K562 (cell line): Measurements from ENCODE around the gene DBNDD2. TPM values are rescaled to one million over a fixed set of nuclear protein-coding genes. Genes with fewer than 3 reads are reported as not detected.

Source experiments
- ATAC-seq: fragments of 200-7000 bp; cut with Tn5 transposase; 3 replicates; pipeline ENCODE4 v1.9.1; 2020; ENCODE audit warnings: moderate library complexity
- BruUV-seq: library from RNA; stranded (reverse); fragments of 400-500 nt; replicated peaks from 2 replicates; lab custom pipeline; 2021; lab: Mats Ljungman, UMichigan
- CTCF ChIA-PET: fragments of 300-600 bp; formaldehyde crosslinking; extraction: SDS; loops from one replicate; lab custom pipeline; 2021; ENCODE audit warnings: low intra/inter-chr PET ratio; lab: Yijun Ruan, JAX
- POLR2A ChIA-PET: fragments of 300-600, 350-650 bp; sonication (Branson Sonifier 250); formaldehyde crosslinking; extraction: SDS; loops from one replicate; lab custom pipeline; 2021; ENCODE audit warnings: antibody characterized with exemption, inconsistent platforms; lab: Yijun Ruan, JAX
- DNase-seq, 4 experiments: peaks; one replicate each; pipeline versions ENCODE4 v3.0.0 to v3.0.0-alpha.2; 2011 to 2018; ENCODE audit warnings: low spot score in 3 of 4, mixed read lengths in 3 of 4; ENCODE audit errors: extremely low read depth in 1 of 4
- FAIRE-seq: peaks from 2 replicates; lab custom pipeline; 2011; peaks lifted over from hg19 to GRCh38; lab: Jason Lieb, UNC
- H2AFZ ChIP-seq: 2 replicates; pipeline ENCODE4 v1.6.0; 2011; ENCODE audit warnings: low read depth, low read length, control low read depth, inconsistent platforms
- H3K27ac ChIP-seq: fragments of 200-600 bp; 3 replicates; pipeline ENCODE4 v1.8.0; 2011; ENCODE audit warnings: low read depth, mild to moderate bottlenecking, control low read depth, inconsistent platforms, low read length, moderate library complexity, mixed read lengths; ENCODE audit errors: extremely low read depth
- H3K27me3 ChIP-seq, 2 experiments: fragments of 300-600 bp in 1 of 2; 2 replicates in 1 of 2; 3 replicates in 1 of 2; pipeline versions ENCODE4 v1.6.0 to v1.8.0; 2011; ENCODE audit warnings: inconsistent platforms in 2 of 2, low read length in 2 of 2, mild to moderate bottlenecking in 1 of 2, mixed read lengths in 1 of 2, moderate library complexity in 1 of 2; ENCODE audit not compliant: control insufficient read depth in 2 of 2, insufficient read depth in 2 of 2
- H3K36me3 ChIP-seq: fragments of 300-600 bp; 3 replicates; pipeline ENCODE4 v1.8.0; 2011; ENCODE audit warnings: mild to moderate bottlenecking, low read length, inconsistent platforms; ENCODE audit not compliant: control insufficient read depth, insufficient read depth
- H3K4me1 ChIP-seq, 2 experiments: fragments of 200-600 bp in 1 of 2; replicated peaks in 1 of 2; 2 replicates in 1 of 2; 3 replicates in 1 of 2; pipeline versions ENCODE4 v1.5.1 to v1.8.0; 2011; ENCODE audit warnings: inconsistent platforms in 2 of 2, low read length in 2 of 2, mild to moderate bottlenecking in 1 of 2, mixed read lengths in 1 of 2, moderate library complexity in 1 of 2; ENCODE audit not compliant: control insufficient read depth in 2 of 2, insufficient read depth in 2 of 2
- H3K4me2 ChIP-seq: 2 replicates; pipeline ENCODE4 v1.6.1; 2011; ENCODE audit warnings: low read length, control low read depth, inconsistent platforms, mixed read lengths; ENCODE audit not compliant: insufficient read depth
- H3K4me3 ChIP-seq: fragments of 200-600 bp; sonication (generic), shearing (Covaris generic); 2 replicates; pipeline ENCODE4 v1.5.1; 2016; ENCODE audit warnings: control low read depth, inconsistent platforms
- H3K79me2 ChIP-seq: fragments of 200-600 bp; 3 replicates; pipeline ENCODE4 v1.8.0; 2011; ENCODE audit warnings: low read length, inconsistent platforms; ENCODE audit not compliant: control insufficient read depth, insufficient read depth
- H3K9ac ChIP-seq, 2 experiments: 2 replicates each; pipeline versions ENCODE4 v1.6.0 to v1.6.1; 2011; ENCODE audit warnings: low read depth in 2 of 2, low read length in 2 of 2, control low read depth in 1 of 2, inconsistent platforms in 1 of 2, mild to moderate bottlenecking in 1 of 2, mixed read lengths in 1 of 2; ENCODE audit not compliant: insufficient read depth in 1 of 2
- H3K9me1 ChIP-seq: one replicate; pipeline ENCODE4 v1.6.0; 2011; ENCODE audit warnings: inconsistent platforms, mild to moderate bottlenecking, low read length, moderate library complexity; ENCODE audit not compliant: control insufficient read depth, insufficient read depth
- H3K9me3 ChIP-seq: replicated peaks from 2 replicates; pipeline ENCODE4 v1.5.1; 2011; ENCODE audit warnings: low read depth, low read length, inconsistent platforms; ENCODE audit not compliant: control insufficient read depth, insufficient read depth
- H4K20me1 ChIP-seq: replicated peaks from 2 replicates; pipeline ENCODE4 v1.6.1; 2011; ENCODE audit warnings: low read length, inconsistent platforms, mixed read lengths; ENCODE audit not compliant: control insufficient read depth, insufficient read depth
- ETV5 ChIP-seq: sonication (generic); formaldehyde crosslinking; IDR thresholded peaks from 2 replicates; pipeline ENCODE4 v1.4.0; 2020; ENCODE audit warnings: low read depth, mild to moderate bottlenecking, missing genetic modification reagents
- EWSR1 ChIP-seq: fragments of 450-650 bp; IDR thresholded peaks from 2 replicates; pipeline ENCODE4 v1.6.1; 2018; ENCODE audit warnings: borderline replicate concordance, mild to moderate bottlenecking, low read depth, moderate library complexity; ENCODE audit not compliant: partially characterized antibody
- MAZ ChIP-seq, 2 experiments: fragments of 450-650 bp in 1 of 2; sonication (generic) in 1 of 2; formaldehyde crosslinking; IDR thresholded peaks in 1 of 2; conservative IDR thresholded peaks in 1 of 2; 2 replicates each; pipeline versions ENCODE4 v1.4.0 to v1.5.0; 2020; ENCODE audit warnings: mild to moderate bottlenecking in 1 of 2, missing genetic modification reagents in 1 of 2
- PHF20 ChIP-seq: fragments of 450-650 bp; IDR thresholded peaks from 2 replicates; pipeline ENCODE4 v1.6.1; 2018; ENCODE audit not compliant: partially characterized antibody
- ZNF175 ChIP-seq: fragments of 200-800 bp; sonication (Bioruptor generic); IDR thresholded peaks from 2 replicates; pipeline ENCODE4 v1.6.1; 2016; ENCODE audit warnings: low read depth, mild to moderate bottlenecking, missing genetic modification characterization, missing compliant biosample characterization
- WGBS: fragments of 100-300 bp; shearing (Covaris generic); methylation state at CpG from one replicate; pipeline ENCODE4 v1.1.6; 2016; ENCODE audit warnings: low coverage, mixed read lengths; ENCODE audit not compliant: insufficient coverage; ENCODE audit errors: missing lambda C conversion rate; 5-methylcytosine and 5-hydroxymethylcytosine counted together
- in situ Hi-C: fragments of 300-500 bp; cut with MboI; formaldehyde crosslinking; loops from 4 replicates; pipeline ENCODE4 v1.15.0; 2018; ENCODE audit warnings: inconsistent platforms, mixed read lengths
- intact Hi-C: fragments of 100-400 bp; cut with micrococcal nuclease; formaldehyde crosslinking; loops from 2 replicates; pipeline ENCODE4 v1.14.2; 2022
- polyA plus RNA-seq, 8 experiments: library from polyadenylated mRNA; depleted of rRNA in 4 of 8; stranded (reverse) in 5 of 8; unstranded in 3 of 8; fragments of >200 nt; fragmentation: Nextera tagmentation in 2 of 8; fragmentation: Illumina TruSeq in 1 of 8; extraction: Ambion mirVana in 2 of 8; extraction: Trizol in 1 of 8; gene quantifications; 2 replicates each; pipeline versions ENCODE4 v1.2.1 to v1.2.3, GENCODE V29; 2011 to 2014; ENCODE audit warnings: inconsistent platforms in 1 of 8, missing spikeins in 1 of 8
- total RNA-seq, 7 experiments: library from RNA; depleted of rRNA in 6 of 7; stranded (reverse); fragments of >200 nt in 6 of 7; fragmentation: Illumina TruSeq in 2 of 7; extraction: Trizol in 2 of 7; gene quantifications; 2 replicates each; pipeline versions ENCODE4 v1.2.1 to v1.2.3, GENCODE V29; 2011 to 2021; ENCODE audit warnings: low replicate concordance in 1 of 7
- TF ChIP-seq, protein P1 (sequence below): fragments of 450-650 bp; IDR thresholded peaks from 2 replicates; pipeline ENCODE4 v1.6.1; 2014; ENCODE audit warnings: low read depth, mild to moderate bottlenecking, moderate library complexity, borderline replicate concordance
- TF ChIP-seq, protein P2 (sequence below): IDR thresholded peaks from 2 replicates; pipeline ENCODE4 v1.6.1; 2012; ENCODE audit warnings: low read depth, low read length, improper control_type of control experiment, borderline replicate concordance
- TF ChIP-seq, protein P3 (sequence below): fragments of 250-450 bp; sonication (Bioruptor Pico); IDR thresholded peaks from 2 replicates; pipeline ENCODE4 v1.5.0; 2021; ENCODE audit warnings: mild to moderate bottlenecking, moderate library complexity
- TF ChIP-seq, protein P4 (sequence below): sonication (generic); formaldehyde crosslinking; IDR thresholded peaks from 2 replicates; pipeline ENCODE4 v1.8.0; 2022; ENCODE audit warnings: mild to moderate bottlenecking, missing genetic modification reagents

The DBNDD2 gene
- total and polyA plus RNA-seq, 9 of the 15 experiments (the other 6 are each of a cell fraction or from before 2014, with no cell fraction given), result 12.8 to 64.0 (median 35.8) TPM

DNA sequence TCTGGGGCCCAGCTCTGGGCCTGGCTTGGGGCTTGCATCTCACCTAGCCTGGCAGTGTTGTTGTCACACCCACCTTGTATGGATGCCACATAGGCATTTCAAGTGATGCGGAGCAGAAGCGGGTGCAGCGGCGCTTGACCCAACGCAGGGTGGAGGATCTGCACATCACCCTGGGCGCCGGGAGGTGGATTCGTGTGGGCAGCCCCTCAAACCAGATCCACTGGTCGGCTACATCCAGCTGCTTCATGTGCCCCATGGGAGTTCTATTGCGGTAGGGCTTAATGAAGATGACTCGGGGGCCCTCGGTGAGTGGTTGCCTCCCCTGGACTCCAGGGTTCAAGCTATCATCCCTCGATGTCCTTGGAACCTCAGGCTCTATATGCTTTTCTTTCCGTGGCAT lies 33.1 kb upstream of the DBNDD2 start:
- in situ Hi-C loops (loop anchor here (5.0 kb wide), 2 partner anchors 42 to 62 kb away; partner anchors contain the start of gene PIGT), intact Hi-C loops (loop anchor here (1.0 to 5.0 kb wide), 2 partner anchors 62 to 397 kb away; no protein-coding TSS in a partner anchor)
- H3K9me1 ChIP-seq, result no peaks in the 10 kb centered on the region
- no peak overlapping the region for H3K27ac ChIP-seq
- H3K27me3 ChIP-seq, result no peaks in the 10 kb centered on the region
- no peak for TF ChIP-seq PHF20
- TF ChIP-seq ZNF175 (CRISPR knock-in tag), result no peak
- TF ChIP-seq MAZ (CRISPR knock-in tag; conservative IDR thresholded peaks at IDR 0.05 in 1 of 2, IDR thresholded peaks at IDR 0.05 in 1 of 2), result no peak
- TF ChIP-seq, protein P1, sequence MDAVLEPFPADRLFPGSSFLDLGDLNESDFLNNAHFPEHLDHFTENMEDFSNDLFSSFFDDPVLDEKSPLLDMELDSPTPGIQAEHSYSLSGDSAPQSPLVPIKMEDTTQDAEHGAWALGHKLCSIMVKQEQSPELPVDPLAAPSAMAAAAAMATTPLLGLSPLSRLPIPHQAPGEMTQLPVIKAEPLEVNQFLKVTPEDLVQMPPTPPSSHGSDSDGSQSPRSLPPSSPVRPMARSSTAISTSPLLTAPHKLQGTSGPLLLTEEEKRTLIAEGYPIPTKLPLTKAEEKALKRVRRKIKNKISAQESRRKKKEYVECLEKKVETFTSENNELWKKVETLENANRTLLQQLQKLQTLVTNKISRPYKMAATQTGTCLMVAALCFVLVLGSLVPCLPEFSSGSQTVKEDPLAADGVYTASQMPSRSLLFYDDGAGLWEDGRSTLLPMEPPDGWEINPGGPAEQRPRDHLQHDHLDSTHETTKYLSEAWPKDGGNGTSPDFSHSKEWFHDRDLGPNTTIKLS, result no peak
- TF ChIP-seq, protein P2, sequence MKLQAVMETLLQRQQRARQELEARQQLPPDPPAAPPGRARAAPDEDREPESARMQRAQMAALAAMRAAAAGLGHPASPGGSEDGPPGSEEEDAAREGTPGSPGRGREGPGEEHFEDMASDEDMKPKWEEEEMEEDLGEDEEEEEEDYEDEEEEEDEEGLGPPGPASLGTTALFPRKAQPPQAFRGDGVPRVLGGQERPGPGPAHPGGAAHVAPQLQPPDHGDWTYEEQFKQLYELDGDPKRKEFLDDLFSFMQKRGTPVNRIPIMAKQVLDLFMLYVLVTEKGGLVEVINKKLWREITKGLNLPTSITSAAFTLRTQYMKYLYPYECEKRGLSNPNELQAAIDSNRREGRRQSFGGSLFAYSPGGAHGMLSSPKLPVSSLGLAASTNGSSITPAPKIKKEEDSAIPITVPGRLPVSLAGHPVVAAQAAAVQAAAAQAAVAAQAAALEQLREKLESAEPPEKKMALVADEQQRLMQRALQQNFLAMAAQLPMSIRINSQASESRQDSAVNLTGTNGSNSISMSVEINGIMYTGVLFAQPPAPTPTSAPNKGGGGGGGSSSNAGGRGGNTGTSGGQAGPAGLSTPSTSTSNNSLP, result no peak
- no peak for TF ChIP-seq EWSR1
- TF ChIP-seq ETV5 (CRISPR knock-in tag), result no peak
- TF ChIP-seq, protein P3, sequence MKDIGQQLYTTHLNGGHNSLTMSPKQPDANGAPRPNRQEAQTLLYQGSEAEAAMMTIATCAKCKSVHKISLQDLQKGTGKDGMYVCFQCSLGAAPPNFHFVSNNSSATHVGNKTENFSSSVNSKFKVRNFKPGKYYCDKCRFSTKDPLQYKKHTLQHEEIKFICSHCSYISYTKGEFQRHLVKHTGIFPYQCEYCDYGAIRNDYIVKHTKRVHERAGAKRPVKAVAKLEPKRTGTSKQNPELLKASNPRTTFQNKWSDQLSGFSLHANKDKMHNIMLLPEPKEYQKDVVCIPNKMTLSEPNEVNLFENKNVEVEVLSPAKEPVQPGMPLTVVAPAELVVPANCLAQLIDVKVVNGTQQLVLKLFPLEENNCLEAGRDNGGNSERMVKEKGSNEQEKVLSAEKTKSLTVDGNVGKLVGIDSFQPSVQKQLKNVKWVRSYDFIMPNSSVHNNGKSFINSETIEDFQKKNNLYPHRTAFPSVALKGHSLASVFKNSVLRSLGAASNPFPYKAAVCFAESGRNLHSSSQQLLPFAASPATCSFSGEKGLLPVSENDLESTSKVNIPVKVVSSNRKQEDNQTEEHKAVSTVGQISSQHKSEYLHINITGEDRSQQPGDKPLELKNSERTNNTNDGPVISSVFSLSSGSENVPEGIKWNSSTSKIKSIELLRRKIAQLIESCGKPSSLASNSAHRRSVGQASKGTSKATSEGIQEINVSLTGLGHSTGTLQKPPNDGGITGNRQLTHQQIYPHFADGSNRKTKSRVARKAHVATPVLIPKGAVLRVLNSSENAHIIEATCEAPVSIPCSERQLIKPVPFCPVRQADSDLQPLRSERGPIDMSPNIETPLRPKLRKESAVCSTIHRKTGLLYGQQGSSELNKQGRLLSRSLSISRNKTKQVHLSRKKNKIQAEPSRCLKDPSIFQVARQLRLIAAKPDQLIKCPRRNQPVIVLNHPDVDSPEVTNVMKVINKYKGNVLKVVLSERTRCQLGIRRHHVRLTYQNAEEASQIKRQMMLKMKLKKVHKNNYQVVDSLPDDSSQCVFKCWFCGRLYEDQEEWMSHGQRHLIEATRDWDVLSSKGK, result no peak
- TF ChIP-seq, protein P4, sequence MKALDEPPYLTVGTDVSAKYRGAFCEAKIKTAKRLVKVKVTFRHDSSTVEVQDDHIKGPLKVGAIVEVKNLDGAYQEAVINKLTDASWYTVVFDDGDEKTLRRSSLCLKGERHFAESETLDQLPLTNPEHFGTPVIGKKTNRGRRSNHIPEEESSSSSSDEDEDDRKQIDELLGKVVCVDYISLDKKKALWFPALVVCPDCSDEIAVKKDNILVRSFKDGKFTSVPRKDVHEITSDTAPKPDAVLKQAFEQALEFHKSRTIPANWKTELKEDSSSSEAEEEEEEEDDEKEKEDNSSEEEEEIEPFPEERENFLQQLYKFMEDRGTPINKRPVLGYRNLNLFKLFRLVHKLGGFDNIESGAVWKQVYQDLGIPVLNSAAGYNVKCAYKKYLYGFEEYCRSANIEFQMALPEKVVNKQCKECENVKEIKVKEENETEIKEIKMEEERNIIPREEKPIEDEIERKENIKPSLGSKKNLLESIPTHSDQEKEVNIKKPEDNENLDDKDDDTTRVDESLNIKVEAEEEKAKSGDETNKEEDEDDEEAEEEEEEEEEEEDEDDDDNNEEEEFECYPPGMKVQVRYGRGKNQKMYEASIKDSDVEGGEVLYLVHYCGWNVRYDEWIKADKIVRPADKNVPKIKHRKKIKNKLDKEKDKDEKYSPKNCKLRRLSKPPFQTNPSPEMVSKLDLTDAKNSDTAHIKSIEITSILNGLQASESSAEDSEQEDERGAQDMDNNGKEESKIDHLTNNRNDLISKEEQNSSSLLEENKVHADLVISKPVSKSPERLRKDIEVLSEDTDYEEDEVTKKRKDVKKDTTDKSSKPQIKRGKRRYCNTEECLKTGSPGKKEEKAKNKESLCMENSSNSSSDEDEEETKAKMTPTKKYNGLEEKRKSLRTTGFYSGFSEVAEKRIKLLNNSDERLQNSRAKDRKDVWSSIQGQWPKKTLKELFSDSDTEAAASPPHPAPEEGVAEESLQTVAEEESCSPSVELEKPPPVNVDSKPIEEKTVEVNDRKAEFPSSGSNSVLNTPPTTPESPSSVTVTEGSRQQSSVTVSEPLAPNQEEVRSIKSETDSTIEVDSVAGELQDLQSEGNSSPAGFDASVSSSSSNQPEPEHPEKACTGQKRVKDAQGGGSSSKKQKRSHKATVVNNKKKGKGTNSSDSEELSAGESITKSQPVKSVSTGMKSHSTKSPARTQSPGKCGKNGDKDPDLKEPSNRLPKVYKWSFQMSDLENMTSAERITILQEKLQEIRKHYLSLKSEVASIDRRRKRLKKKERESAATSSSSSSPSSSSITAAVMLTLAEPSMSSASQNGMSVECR (CRISPR knock-in tag), result no peak
- ChIA-PET CTCF (interaction anchor here (2.2 kb wide), 1 partner anchor 62 kb away, joined by 17 read pairs; no protein-coding TSS in a partner anchor), POLR2A (interaction anchor here (1.1 kb wide), 1 partner anchor 30 kb away, joined by 3 read pairs; no protein-coding TSS in a partner anchor)
- H3K9ac ChIP-seq, result no peak overlapping the region
- FAIRE-seq (no peak), ATAC-seq (no peak), DNase-seq (no peak)
- no peaks in the 10 kb centered on the region for H3K9me3 ChIP-seq
- no peaks in the 10 kb centered on the region for H4K20me1 ChIP-seq
- H3K4me2 ChIP-seq, result no peak overlapping the region
- BruUV-seq, result no TSS peak
- H3K79me2 ChIP-seq, result no peaks in the 10 kb centered on the region
- H3K4me1 ChIP-seq, result peaks cover 7 to 15% of the 10 kb centered on the region in 2 experiments; a peak in 4 of 5 replicates
- 86% methylated on average over 14 of the region's 14 CpGs for WGBS
- no peak overlapping the region for H2AFZ ChIP-seq
- no peak overlapping the region for H3K4me3 ChIP-seq
- H3K36me3 ChIP-seq, result no peaks in the 10 kb centered on the region
